ENCODE results near the gene SRP9. TPM values are rescaled to one million over a fixed set of nuclear protein-coding genes. Genes with fewer than 3 reads are reported as not detected.

The SRP9 gene
- total RNA-seq, 1 donor from 2014 or later: 200 TPM

- Mint-ChIP-seq H3K4me3 (ENCODE audit: unreplicated experiment) (no peak overlapping the region), H3K36me3 (ENCODE audit: low read depth) (no peaks in the 10 kb centered on the region), H3K27me3 (ENCODE audit: low read depth) (no peaks in the 10 kb centered on the region), H3K9me3 (ENCODE audit: low read depth) (no peaks in the 10 kb centered on the region), H3K4me1 (ENCODE audit: low read depth) (peaks cover 54% of the 10 kb centered on the region), H3K27ac (ENCODE audit: unreplicated experiment) (peak overlapping the region; percentile 95)
- TF ChIP-seq, protein P1, sequence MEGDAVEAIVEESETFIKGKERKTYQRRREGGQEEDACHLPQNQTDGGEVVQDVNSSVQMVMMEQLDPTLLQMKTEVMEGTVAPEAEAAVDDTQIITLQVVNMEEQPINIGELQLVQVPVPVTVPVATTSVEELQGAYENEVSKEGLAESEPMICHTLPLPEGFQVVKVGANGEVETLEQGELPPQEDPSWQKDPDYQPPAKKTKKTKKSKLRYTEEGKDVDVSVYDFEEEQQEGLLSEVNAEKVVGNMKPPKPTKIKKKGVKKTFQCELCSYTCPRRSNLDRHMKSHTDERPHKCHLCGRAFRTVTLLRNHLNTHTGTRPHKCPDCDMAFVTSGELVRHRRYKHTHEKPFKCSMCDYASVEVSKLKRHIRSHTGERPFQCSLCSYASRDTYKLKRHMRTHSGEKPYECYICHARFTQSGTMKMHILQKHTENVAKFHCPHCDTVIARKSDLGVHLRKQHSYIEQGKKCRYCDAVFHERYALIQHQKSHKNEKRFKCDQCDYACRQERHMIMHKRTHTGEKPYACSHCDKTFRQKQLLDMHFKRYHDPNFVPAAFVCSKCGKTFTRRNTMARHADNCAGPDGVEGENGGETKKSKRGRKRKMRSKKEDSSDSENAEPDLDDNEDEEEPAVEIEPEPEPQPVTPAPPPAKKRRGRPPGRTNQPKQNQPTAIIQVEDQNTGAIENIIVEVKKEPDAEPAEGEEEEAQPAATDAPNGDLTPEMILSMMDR (IDR thresholded peaks at IDR 0.05): no peak
- DNase-seq (ENCODE audit: low spot score): no peak
Observed at GRCh38 chr1:225762444-225762843, 15.2 kb upstream of the SRP9 start.

DNA sequence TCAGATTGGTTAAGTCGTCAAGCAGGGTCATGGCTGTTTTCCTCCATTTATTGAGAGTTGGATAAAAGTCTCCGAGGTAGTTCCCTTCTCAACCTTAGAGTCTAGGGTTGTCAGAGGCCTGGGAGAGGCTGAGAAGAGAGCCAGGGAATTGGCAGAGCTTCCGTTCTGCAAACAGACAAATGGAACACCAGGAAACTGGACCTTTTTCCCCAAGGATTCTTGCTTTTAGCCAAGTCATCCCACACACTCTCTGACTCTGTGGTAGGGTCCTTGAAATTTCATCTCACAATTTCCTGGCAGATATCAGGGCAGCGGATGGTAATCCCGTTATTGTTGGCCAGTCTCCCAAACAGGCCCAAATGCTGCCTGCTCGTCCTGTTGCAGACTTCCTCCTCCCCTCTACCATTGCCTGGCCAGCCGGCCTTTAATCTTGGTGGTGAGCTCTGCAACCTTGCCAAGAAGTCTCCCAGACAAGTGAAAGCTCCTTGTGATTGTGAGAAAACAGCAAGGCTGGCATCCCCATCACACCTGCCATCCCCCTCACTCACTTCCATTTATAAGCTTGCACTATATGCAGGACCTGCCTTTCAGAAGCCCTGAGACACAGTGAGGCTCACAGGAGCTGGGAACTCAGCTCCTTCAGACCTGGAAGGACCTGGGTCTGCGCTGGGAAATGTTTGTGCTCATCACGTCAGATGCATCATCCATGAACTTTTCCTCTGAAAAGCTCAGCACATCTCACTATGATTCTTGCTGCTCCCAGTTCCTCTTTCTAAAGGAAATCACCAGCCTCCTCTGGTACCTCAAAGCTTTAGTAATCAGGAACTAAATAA is 13.7 kb upstream of the SRP9 start:
- peak overlapping the region; percentile 31 for H3K4me3 Mint-ChIP-seq (ENCODE audit: unreplicated experiment)
- TF ChIP-seq, protein P1 (IDR thresholded peaks at IDR 0.05): no peak
- H3K27me3 Mint-ChIP-seq (ENCODE audit: low read depth): no peaks in the 10 kb centered on the region
- no peak for DNase-seq (ENCODE audit: low spot score)
- H3K4me1 Mint-ChIP-seq (ENCODE audit: low read depth): peaks cover 63% of the 10 kb centered on the region
- H3K9me3 Mint-ChIP-seq (ENCODE audit: low read depth): no peaks in the 10 kb centered on the region
- H3K36me3 Mint-ChIP-seq (ENCODE audit: low read depth): no peaks in the 10 kb centered on the region
- peak overlapping the region; percentile 95 for H3K27ac Mint-ChIP-seq (ENCODE audit: unreplicated experiment)

GRCh38 chr1:225765982-225766674 is 11.5 kb upstream of the SRP9 start:
- no peaks in the 10 kb centered on the region for H3K9me3 Mint-ChIP-seq (ENCODE audit: low read depth)
- TF ChIP-seq, protein P1 (IDR thresholded peaks at IDR 0.05): no peak
- no peak overlapping the region for H3K4me3 Mint-ChIP-seq (ENCODE audit: unreplicated experiment)
- H3K27ac Mint-ChIP-seq (ENCODE audit: unreplicated experiment): peak overlapping the region; percentile 32
- peaks cover 68% of the 10 kb centered on the region for H3K4me1 Mint-ChIP-seq (ENCODE audit: low read depth)
- H3K27me3 Mint-ChIP-seq (ENCODE audit: low read depth): no peaks in the 10 kb centered on the region
- H3K36me3 Mint-ChIP-seq (ENCODE audit: low read depth): no peaks in the 10 kb centered on the region
- DNase-seq (ENCODE audit: low spot score): no peak

DNA sequence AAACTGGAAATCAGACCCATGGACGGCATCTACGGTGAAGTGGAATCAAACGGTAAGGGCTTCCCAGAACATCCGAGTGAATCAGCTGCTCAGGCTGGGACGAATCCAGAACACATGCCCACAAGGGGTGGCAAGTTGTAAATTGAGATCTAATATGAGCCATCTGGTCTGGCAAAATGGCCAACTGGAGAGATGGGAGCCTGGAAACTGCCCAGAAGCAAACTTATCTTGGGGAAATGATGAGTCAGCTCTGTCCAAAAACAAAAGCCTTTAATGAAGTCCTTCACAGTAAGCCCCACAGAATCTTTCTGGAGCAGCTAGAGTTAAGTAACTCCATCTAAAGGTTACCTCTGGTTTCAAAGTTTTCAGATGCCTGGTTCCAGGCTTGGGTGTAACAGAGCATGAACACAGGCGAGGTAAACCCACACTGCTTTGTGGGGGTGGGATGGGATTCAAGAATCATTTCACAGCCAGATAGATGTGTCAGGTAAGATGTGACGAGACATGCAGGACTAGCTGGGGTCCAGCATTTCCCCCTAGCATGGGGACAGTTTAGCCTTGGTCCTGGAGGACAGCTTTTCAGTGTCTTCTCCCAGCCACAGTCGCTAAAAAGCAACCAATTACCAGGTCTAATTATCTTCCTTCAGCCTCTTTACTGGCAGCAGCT is 10.5 kb upstream of the SRP9 start:
- no peaks in the 10 kb centered on the region for H3K27me3 Mint-ChIP-seq (ENCODE audit: low read depth)
- H3K4me3 Mint-ChIP-seq (ENCODE audit: unreplicated experiment): no peak overlapping the region
- no peak for DNase-seq (ENCODE audit: low spot score)
- H3K9me3 Mint-ChIP-seq (ENCODE audit: low read depth): no peaks in the 10 kb centered on the region
- TF ChIP-seq, protein P1 (IDR thresholded peaks at IDR 0.05): no peak
- peaks cover 66% of the 10 kb centered on the region for H3K4me1 Mint-ChIP-seq (ENCODE audit: low read depth)
- no peaks in the 10 kb centered on the region for H3K36me3 Mint-ChIP-seq (ENCODE audit: low read depth)
- peak overlapping the region; percentile 89 for H3K27ac Mint-ChIP-seq (ENCODE audit: unreplicated experiment)

Measured in chondrocyte (in vitro differentiated cells).